Measurements from ENCODE around the gene ZFP42. TPM values are rescaled to one million over a fixed set of nuclear protein-coding genes. Genes with fewer than 3 reads are reported as not detected.

ZFP42 gene
- total RNA-seq, 4 donors from 2014 or later = not detected

GRCh38 chr4:188032170-188032569 is 36.6 kb downstream of the ZFP42 start:
- WGBS = 51% methylated on average over 12 of the region's 12 CpGs
- Histone ChIP-seq H3K4me1 (no peaks in the 10 kb centered on the region), H3K27me3 (no peaks in the 10 kb centered on the region), H3K27ac (replicated peaks in 1 of 4) (no peak overlapping the region), H3K9me3 (no peaks in the 10 kb centered on the region), H3K36me3 (no peaks in the 10 kb centered on the region), H3K4me3 (no peak overlapping the region)
- TF ChIP-seq EP300 (IDR thresholded peaks at IDR 0.05) (no peak), POLR2AphosphoS5 (IDR thresholded peaks at IDR 0.05) (no peak), CTCF (IDR thresholded peaks at IDR 0.05) (no peak), POLR2A (IDR thresholded peaks at IDR 0.05; ENCODE audit: low read depth) (no peak)
- DNase-seq (ENCODE audit: extremely low spot score) = no peak
- intact Hi-C loops (cut with DNase I) = no loop called here

- Histone ChIP-seq H3K36me3 (no peaks in the 10 kb centered on the region), H3K9me3 (no peaks in the 10 kb centered on the region), H3K27me3 (no peaks in the 10 kb centered on the region), H3K27ac (replicated peaks in 1 of 4) (no peak overlapping the region), H3K4me3 (no peak overlapping the region), H3K4me1 (no peaks in the 10 kb centered on the region)
- no peak for TF ChIP-seq POLR2A (IDR thresholded peaks at IDR 0.05; ENCODE audit: low read depth)
- no peak for TF ChIP-seq POLR2AphosphoS5 (IDR thresholded peaks at IDR 0.05)
- TF ChIP-seq EP300 (IDR thresholded peaks at IDR 0.05) = no peak
- TF ChIP-seq CTCF (IDR thresholded peaks at IDR 0.05) = no peak
- intact Hi-C loops (cut with DNase I) = no loop called here
- WGBS = 58% methylated on average over 16 of the region's 16 CpGs
- DNase-seq (ENCODE audit: extremely low spot score) = no peak
Observed at GRCh38 chr4:188032583-188032982, 37.0 kb downstream of the ZFP42 start.

- intact Hi-C loops (cut with DNase I) = no loop called here
- H3K27ac ChIP-seq (replicated peaks in 1 of 4) = no peak overlapping the region
- H3K4me1 ChIP-seq = no peaks in the 10 kb centered on the region
Observed at GRCh38 chr4:188037003-188037713, 41.6 kb downstream of the ZFP42 start.

GRCh38 chr4:188041721-188042120 is 46.1 kb downstream of the ZFP42 start:
- no peak for TF ChIP-seq POLR2A (IDR thresholded peaks at IDR 0.05; ENCODE audit: low read depth)
- TF ChIP-seq POLR2AphosphoS5 (IDR thresholded peaks at IDR 0.05) = no peak
- no peak for TF ChIP-seq CTCF (IDR thresholded peaks at IDR 0.05)
- TF ChIP-seq EP300 (IDR thresholded peaks at IDR 0.05) = no peak
- Histone ChIP-seq H3K36me3 (no peaks in the 10 kb centered on the region), H3K4me3 (no peak overlapping the region), H3K27me3 (no peaks in the 10 kb centered on the region), H3K27ac (replicated peaks in 1 of 4) (no peak overlapping the region), H3K9me3 (no peaks in the 10 kb centered on the region), H3K4me1 (no peaks in the 10 kb centered on the region)
- intact Hi-C loops (cut with DNase I) = no loop called here
- WGBS = 91% methylated on average over 21 of the region's 21 CpGs
- DNase-seq (ENCODE audit: extremely low spot score) = no peak

More at GRCh38 chr4:188037003-188037713, 41.6 kb downstream of the ZFP42 start:
- Histone ChIP-seq H3K36me3 (no peaks in the 10 kb centered on the region), H3K27me3 (no peaks in the 10 kb centered on the region), H3K9me3 (no peaks in the 10 kb centered on the region), H3K4me3 (no peak overlapping the region)
- no peak for DNase-seq (ENCODE audit: extremely low spot score)
- WGBS = 72% methylated on average over 12 of the region's 12 CpGs
- TF ChIP-seq CTCF (IDR thresholded peaks at IDR 0.05) (no peak), POLR2A (IDR thresholded peaks at IDR 0.05; ENCODE audit: low read depth) (no peak), POLR2AphosphoS5 (IDR thresholded peaks at IDR 0.05) (no peak), EP300 (IDR thresholded peaks at IDR 0.05) (no peak)

- intact Hi-C loops (cut with DNase I) = no loop called here
- H3K9me3 ChIP-seq = no peaks in the 10 kb centered on the region
- H3K36me3 ChIP-seq = no peaks in the 10 kb centered on the region
- no peak for TF ChIP-seq CTCF (IDR thresholded peaks at IDR 0.05)
- TF ChIP-seq POLR2A (IDR thresholded peaks at IDR 0.05; ENCODE audit: low read depth) = no peak
- TF ChIP-seq EP300 (IDR thresholded peaks at IDR 0.05) = no peak
- no peak for TF ChIP-seq POLR2AphosphoS5 (IDR thresholded peaks at IDR 0.05)
- no peak overlapping the region for H3K27ac ChIP-seq (replicated peaks in 1 of 4)
- WGBS = 74% methylated on average over 15 of the region's 15 CpGs
- no peaks in the 10 kb centered on the region for H3K27me3 ChIP-seq
- no peak overlapping the region for H3K4me3 ChIP-seq
- no peak for DNase-seq (ENCODE audit: extremely low spot score)
- H3K4me1 ChIP-seq = no peaks in the 10 kb centered on the region
Observed at GRCh38 chr4:188042191-188042590, 46.6 kb downstream of the ZFP42 start.
